ENCODE measurements around the gene MAPK10. TPM values are rescaled to one million over a fixed set of nuclear protein-coding genes. Genes with fewer than 3 reads are reported as not detected.
"Not testable (repeated sequence)": the region's sequence is repeated elsewhere in the genome, so short reads cannot be mapped to it uniquely, and the experiment has no call there.

MAPK10 gene
- total RNA-seq, 4 donors from 2014 or later = 8.3 to 40.9 (median 23.3) TPM

GRCh38 chr4:86092684-86093083 is 267.2 kb downstream of the MAPK10 start:
- H3K36me3 ChIP-seq = no peaks in the 10 kb centered on the region
- H3K27me3 ChIP-seq = no peaks in the 10 kb centered on the region
- no peaks in the 10 kb centered on the region for H3K4me1 ChIP-seq
- TF ChIP-seq POLR2A (IDR thresholded peaks at IDR 0.05) (no peak), POLR2AphosphoS5 (IDR thresholded peaks at IDR 0.05) (no peak), CTCF (IDR thresholded peaks at IDR 0.05) (no peak), EP300 (IDR thresholded peaks at IDR 0.05) (no peak)
- H3K27ac ChIP-seq = no peak overlapping the region
- H3K4me3 ChIP-seq = no peak overlapping the region
- H3K9me3 ChIP-seq = no peaks in the 10 kb centered on the region
- ATAC-seq = no peak

- Histone ChIP-seq H3K4me1 (no peaks in the 10 kb centered on the region), H3K9me3 (no peaks in the 10 kb centered on the region), H3K36me3 (no peaks in the 10 kb centered on the region), H3K27me3 (no peaks in the 10 kb centered on the region), H3K4me3 (no peak overlapping the region), H3K27ac (no peak overlapping the region)
- TF ChIP-seq POLR2AphosphoS5 (IDR thresholded peaks at IDR 0.05) = no peak
- TF ChIP-seq POLR2A (IDR thresholded peaks at IDR 0.05) = no peak
- TF ChIP-seq CTCF (IDR thresholded peaks at IDR 0.05) = no peak
- no peak for TF ChIP-seq EP300 (IDR thresholded peaks at IDR 0.05)
- ATAC-seq = no peak
These were observed 268.7 kb downstream of the MAPK10 start for GRCh38 chr4:86091201-86091600.

- no peaks in the 10 kb centered on the region for H3K36me3 ChIP-seq
- no peak overlapping the region for H3K27ac ChIP-seq
- WGBS, 2 donors (ENCODE audit: low coverage in 1 of 2) = 54 to 59% methylated on average over 2 of the region's 2 CpGs
- TF ChIP-seq CTCF (IDR thresholded peaks at IDR 0.05) (no peak), POLR2A (IDR thresholded peaks at IDR 0.05) (no peak), EP300 (IDR thresholded peaks at IDR 0.05) (no peak), POLR2AphosphoS5 (IDR thresholded peaks at IDR 0.05) (no peak)
- no peak overlapping the region for H3K4me3 ChIP-seq
- no peaks in the 10 kb centered on the region for H3K4me1 ChIP-seq
- no peaks in the 10 kb centered on the region for H3K27me3 ChIP-seq
- ATAC-seq = no peak
- H3K9me3 ChIP-seq = no peaks in the 10 kb centered on the region
These were observed 270.0 kb downstream of the MAPK10 start for GRCh38 chr4:86089781-86090323.

GRCh38 chr4:86089053-86089452 is 270.8 kb downstream of the MAPK10 start:
- TF ChIP-seq POLR2AphosphoS5 (IDR thresholded peaks at IDR 0.05) (no peak), POLR2A (IDR thresholded peaks at IDR 0.05) (no peak), EP300 (IDR thresholded peaks at IDR 0.05) (no peak), CTCF (IDR thresholded peaks at IDR 0.05) (no peak)
- Histone ChIP-seq H3K36me3 (no peaks in the 10 kb centered on the region), H3K27me3 (no peaks in the 10 kb centered on the region), H3K4me1 (no peaks in the 10 kb centered on the region), H3K27ac (no peak overlapping the region), H3K9me3 (no peaks in the 10 kb centered on the region), H3K4me3 (no peak overlapping the region)
- no peak for ATAC-seq
- 100% methylated on average over 1 of the region's 1 CpG; no CpG with 5 or more reads in 1 of the 2 donors for WGBS, 2 donors (ENCODE audit: low coverage in 1 of 2)

GRCh38 chr4:86075796-86076195 is 284.1 kb downstream of the MAPK10 start:
- not testable (repeated sequence) for H3K9me3 ChIP-seq, ATAC-seq, H3K27ac ChIP-seq, H3K36me3 ChIP-seq, H3K27me3 ChIP-seq, H3K4me1 ChIP-seq, H3K4me3 ChIP-seq
- no CpG with 5 or more reads among the region's 15 CpGs for WGBS, 2 donors (ENCODE audit: low coverage in 1 of 2)
